DMS153 treated with DMSO at 0.1 percent for 48 hours (cell line): Measurements from ENCODE around the gene SOX6.

ENCODE experiments used
- DNase-seq: peaks from one replicate; lab custom pipeline; 2025; ENCODE audit not compliant: unreplicated experiment; lab: John Stamatoyannopoulos, UW

SOX6 gene

GRCh38 chr11:16011396-16011795 is 344.9 kb downstream of the SOX6 start:
- no peak for DNase-seq

DNA sequence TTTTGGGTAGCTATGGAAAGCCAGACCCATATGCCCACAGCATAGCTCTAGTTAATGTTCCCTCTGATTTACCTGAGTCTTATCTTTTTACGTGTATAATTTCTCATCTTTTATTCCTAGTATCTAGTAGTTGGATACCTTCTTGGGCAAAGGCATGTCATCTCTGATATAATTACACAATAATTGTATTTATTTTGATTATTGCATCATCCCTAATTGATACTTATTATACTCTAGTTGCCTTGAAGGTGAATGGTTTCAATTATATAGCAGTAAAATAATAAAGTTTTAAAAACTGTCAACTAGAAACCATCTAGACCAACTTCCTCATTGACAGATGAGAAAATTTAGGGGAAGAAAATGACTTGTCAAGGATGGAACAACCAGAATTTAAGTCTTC is 347.3 kb downstream of the SOX6 start:
- no peak for DNase-seq

GRCh38 chr11:16007514-16007913 is 348.8 kb downstream of the SOX6 start:
- no peak for DNase-seq

DNA sequence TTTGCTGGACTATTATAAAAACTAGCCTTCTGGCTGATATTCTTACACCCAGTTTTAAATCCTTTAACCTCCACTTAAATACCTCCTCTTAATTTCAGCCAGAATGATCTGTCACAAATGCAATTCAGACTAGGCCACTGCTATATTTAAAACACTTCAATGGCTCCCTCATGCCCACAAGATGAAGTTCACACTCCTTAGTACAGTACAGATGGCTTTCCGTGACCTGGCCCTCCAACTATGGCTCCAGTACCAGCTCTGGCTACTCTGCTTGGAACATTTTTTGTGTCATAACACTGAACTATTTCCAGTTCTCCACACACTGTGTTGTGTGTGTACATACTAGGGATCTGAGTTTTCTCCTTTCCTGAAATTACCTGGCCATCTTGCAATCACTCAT is 353.4 kb downstream of the SOX6 start:
- DNase-seq, result no peak

DNA sequence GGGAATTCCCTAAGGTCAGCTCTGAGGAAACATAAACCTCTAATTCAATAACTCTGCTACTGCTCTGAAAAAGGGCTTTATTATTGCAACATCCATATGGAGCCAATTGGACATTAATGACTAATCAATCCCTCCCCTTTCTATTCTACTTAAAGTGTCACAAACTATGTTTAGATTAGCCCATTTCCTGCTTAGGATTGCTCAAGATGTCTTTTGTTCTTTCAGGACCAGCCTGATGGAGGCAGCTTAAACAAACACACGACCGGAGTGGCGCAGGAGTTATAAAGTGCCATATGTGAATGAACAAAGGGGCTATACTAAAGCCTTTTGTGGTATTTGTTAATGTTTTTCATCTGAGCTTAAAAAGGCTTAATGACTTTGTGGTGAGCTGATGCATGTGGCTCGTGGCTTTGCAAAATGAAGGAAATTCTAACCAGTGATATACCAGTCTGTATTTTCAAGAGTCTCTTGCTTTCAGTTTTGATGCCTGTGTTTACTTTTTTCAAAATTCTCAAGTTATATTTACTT is 354.4 kb downstream of the SOX6 start:
- peak; percentile 100 for DNase-seq

DNA sequence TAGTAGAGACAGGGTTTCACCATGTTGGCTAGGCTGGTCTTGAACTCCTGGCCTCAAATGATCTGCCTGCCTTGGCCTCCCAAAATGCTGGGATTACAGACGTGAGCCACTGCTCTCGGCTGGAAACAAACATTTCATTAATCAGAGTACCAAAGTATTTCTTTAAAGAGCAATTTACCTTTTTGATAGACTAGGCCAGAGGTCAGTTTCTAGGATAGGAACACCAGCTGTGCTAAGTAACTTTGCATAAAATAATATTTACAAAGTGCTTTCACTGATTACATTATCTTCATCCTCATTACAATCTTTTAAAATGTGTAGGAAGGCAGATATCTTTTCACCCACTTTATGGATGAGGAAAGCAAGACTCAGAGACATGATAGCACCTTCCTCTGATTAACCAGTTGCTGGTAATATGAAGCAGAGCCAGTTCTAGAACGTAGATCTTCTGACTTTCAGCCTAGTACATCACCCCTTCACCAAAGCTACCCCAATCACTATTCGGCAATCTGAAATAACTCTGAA is 355.2 kb downstream of the SOX6 start:
- no peak for DNase-seq

GRCh38 chr11:16000065-16000464 is 356.3 kb downstream of the SOX6 start:
- DNase-seq, result no peak

- no peak for DNase-seq
Observed at GRCh38 chr11:15993345-15993744, 363.0 kb downstream of the SOX6 start.

DNA sequence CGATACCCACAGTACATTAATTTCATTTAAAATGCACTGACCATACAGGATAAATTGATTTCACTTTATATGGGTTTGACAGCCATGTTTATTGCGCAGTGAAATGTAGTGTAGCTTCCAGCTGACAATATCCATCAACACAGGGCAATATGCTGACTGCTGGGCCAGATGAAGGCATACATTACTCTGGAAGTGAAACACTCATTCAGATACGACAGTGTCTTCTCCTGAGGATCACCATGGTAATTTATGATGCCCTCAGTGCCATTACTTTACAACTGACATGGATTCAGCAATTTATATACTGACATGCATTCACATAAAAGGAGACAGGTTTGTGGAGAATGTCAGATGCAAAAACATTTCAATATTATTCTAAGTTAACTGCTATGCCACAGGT is 365.1 kb downstream of the SOX6 start:
- no peak for DNase-seq

GRCh38 chr11:15989685-15990084 is 366.7 kb downstream of the SOX6 start:
- DNase-seq, result no peak

DNA sequence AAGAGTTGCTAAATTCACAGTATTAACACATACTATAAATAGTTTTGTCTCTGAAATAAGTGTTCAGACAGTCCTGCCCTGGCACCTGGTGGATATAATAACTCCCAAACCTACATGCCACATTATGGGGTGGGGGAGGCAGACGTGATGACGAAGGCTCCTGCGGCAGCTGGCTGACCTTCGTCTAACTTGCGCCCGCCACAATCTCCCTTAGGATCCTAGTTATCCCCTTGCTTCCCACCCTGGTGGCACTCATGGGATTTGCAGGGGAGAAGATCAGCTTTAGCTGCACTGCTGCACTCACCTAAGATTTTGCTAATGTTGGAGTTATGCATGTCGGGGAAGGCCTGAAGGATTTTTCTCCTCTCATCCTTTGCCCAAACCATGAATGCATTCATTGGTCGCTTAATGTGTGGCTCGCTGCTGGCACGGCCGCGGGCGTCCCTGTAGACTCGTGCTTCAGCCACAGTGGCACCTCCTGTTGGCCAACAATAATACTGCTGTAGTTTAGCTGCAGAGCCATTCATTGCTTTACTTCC is 367.6 kb downstream of the SOX6 start:
- no peak for DNase-seq

DNA sequence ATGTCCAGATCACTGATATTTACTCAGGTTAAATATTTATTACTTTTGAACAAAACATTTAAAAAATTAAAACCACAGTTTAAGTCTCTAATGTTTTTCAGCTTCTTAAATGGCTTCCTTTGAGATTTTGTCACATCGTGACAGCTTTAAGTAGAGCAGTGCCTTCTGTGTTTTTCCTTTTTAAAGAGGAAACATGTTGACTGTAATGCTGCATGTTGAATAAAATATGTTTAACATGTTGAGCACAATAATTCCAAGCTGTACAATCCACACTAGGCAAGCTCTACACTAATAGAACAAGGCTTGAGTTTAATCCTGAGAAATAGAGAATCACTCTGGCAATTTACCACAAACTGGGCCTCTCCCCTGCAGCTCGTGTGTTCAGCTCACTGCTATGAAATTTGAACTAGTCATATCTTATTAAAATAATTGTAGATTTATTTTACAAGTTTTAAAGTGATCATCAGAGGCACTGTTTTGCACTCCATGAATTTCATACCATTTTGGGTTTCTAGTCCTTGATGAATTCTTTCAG is 368.3 kb downstream of the SOX6 start:
- DNase-seq, result no peak

DNA sequence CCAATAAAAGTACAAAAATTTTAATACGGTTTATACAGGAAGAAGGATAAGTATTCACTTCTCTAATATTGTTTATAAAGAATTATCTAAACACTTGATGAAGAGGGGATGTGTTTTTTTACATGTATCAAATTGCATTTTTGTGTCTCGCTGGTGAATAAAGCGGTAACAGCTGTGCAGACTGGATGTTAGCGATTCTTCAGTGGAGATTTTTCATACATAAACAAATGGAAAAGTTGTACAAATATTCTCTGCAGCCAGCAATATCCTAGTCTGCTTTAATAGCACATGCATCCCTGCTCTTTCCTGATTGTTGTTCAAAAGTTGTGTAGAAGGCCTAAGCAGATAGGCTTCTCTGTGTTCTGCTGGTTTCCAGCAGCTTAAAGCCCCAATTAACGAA is 369.3 kb downstream of the SOX6 start:
- DNase-seq, result no peak

DNA sequence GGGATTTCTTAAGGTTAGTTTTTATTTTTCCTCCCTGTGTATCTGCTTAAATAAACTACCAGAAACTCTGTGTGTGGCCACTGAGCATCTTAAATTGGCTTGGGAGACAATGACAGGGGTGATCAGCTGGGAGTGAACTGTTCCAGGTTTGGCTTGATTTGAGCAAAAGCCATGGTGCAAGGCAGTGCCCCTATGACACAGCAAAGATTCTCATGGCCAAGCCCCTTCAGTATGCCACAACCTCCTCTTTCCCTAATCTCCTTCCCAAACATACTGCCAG is 370.5 kb downstream of the SOX6 start:
- no peak for DNase-seq

DNA sequence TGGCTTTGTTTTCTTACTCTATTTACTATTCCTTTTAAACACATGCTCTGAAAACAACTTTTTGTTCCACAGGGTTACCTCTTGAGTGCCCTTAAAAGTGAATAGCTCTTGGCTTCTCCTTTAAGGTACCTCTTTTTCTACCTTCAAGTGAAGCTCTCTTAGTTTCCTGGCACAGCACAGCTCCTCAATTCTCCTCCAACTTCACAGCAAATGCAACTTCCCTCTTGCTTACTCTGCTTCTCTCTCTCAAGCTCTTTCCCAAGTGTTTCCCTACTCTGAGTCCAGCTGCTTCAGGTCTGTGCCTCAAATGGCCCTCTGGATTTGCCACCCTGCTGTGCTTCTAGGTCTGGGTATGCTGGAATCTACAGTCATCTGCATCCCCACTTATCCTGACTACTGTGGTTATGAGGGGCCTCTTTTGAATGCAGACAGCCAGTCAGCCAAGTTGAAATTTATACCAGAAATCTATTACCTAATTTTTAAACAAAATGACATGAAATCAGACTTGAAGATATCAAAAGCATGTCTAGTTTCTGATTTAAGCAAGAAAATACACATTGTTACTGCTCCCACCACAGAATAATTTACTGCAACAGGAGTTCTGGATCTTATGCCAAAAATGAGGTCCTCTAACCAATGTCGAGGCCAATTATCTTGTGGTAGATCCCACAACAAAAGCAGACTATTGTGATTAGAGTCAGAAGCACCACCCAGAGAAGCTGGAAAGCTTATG is 371.1 kb downstream of the SOX6 start:
- DNase-seq, result no peak

DNA sequence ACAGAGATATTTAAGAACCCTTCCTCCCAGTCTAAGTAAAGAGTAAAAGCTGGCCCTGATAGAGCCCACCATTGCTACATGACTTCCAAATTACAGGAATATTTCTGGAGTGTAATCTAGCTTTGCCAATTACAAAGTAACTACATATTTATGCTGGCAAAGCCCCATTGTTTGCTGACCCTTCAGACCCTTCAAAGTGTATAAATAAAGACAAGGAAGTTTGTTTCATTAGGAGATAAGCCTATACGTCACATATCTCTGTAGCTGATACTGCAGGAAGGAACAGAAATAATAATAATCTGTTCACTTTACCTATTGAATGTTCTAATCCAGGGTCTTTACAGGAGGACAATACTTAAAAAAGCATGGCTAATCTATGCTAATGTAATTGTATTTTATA is 375.1 kb downstream of the SOX6 start:
- no peak for DNase-seq

GRCh38 chr11:15977116-15977515 is 379.2 kb downstream of the SOX6 start:
- DNase-seq, result no peak

DNA sequence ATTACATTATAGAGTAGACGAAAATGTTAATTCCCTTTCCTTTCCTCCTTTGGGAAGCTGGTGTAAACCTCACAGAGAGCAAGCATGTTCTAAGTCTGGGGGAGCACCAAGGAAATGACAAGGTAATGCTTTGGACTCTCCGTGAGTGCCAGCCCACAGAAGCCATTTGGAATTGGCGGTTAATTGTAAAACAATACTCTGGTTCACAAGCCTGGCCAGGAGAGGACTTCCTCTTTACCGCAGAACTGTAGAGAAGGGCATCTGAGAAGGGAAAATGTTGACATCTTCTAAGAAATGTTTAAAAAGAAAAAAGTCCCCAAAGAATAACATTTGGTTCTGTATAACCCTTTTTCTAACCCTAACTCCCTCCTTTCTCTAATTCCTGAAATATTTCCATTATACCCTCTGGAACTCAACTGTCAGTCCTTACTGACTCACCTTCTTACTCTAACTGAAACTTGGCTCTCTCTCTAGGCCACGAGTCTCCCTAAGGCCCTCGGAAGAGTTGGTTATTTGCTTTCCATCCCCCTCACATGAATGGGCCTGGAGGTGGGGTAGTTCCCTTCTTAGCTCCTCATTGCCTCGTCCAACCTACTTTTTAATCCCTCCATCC is 379.8 kb downstream of the SOX6 start:
- DNase-seq, result no peak

- no peak for DNase-seq
Observed at GRCh38 chr11:15975742-15976141, 380.6 kb downstream of the SOX6 start.

- no peak for DNase-seq
Observed at GRCh38 chr11:15972838-15973237, 383.5 kb downstream of the SOX6 start.

- no peak for DNase-seq
Observed at GRCh38 chr11:15971215-15971546, 385.2 kb downstream of the SOX6 start.

GRCh38 chr11:15970506-15971214 is 385.7 kb downstream of the SOX6 start:
- DNase-seq, result no peak
